Erythroblast (primary cell): ENCODE results near the gene RNU7-1.

ENCODE experiments used
- GATA1 ChIP-seq: IDR thresholded peaks from 2 replicates; pipeline ENCODE4 v1.6.1; 2011; ENCODE audit warnings: low read depth, mild to moderate bottlenecking, control low read depth, low read length, moderate library complexity
- POLR2A ChIP-seq: IDR thresholded peaks from 2 replicates; pipeline ENCODE4 v1.6.1; 2011; ENCODE audit warnings: mild to moderate bottlenecking, low read length

- TF ChIP-seq POLR2A = no peak
- no peak for TF ChIP-seq GATA1
Observed at GRCh38 chr12:6963791-6964413, 20.3 kb downstream of the RNU7-1 start.
